Lung (tissue), 12 donors: Measurements from ENCODE around the gene MAP2. TPM values are rescaled to one million over a fixed set of nuclear protein-coding genes. Genes with fewer than 3 reads are reported as not detected.

Experiments used
- ATAC-seq: fragments of 200-7000 bp; cut with Tn5 transposase; one replicate; pipeline ENCODE4 v1.9.1; 2020; ENCODE audit warnings: moderate number of reproducible peaks; ENCODE audit not compliant: insufficient read depth, low FRiP score
- DNase-seq, 3 donors: peaks; one replicate each; pipeline ENCODE4 v3.0.0-alpha.2; 2013 to 2017
- H3K27ac ChIP-seq, 2 donors: one replicate each; pipeline ENCODE4 v1.5.1; 2013; ENCODE audit warnings: mild to moderate bottlenecking in 2 of 2, moderate library complexity in 2 of 2, control low read depth in 1 of 2, inconsistent platforms in 1 of 2, low read depth in 1 of 2, low read length in 1 of 2
- H3K27me3 ChIP-seq, 3 donors: one replicate each; pipeline ENCODE4 v1.5.1; 2013; ENCODE audit warnings: low read length in 2 of 3; ENCODE audit not compliant: control insufficient read depth in 3 of 3, insufficient read depth in 3 of 3
- H3K36me3 ChIP-seq, 4 donors: one replicate each; pipeline ENCODE4 v1.5.1; 2013; ENCODE audit warnings: low read length in 4 of 4, mild to moderate bottlenecking in 1 of 4, moderate library complexity in 1 of 4; ENCODE audit not compliant: control insufficient read depth in 4 of 4, insufficient read depth in 4 of 4
- H3K4me1 ChIP-seq, 5 donors: one replicate each; pipeline ENCODE4 v1.5.1; 2013; ENCODE audit warnings: low read length in 5 of 5, mild to moderate bottlenecking in 2 of 5, moderate library complexity in 1 of 5; ENCODE audit not compliant: control insufficient read depth in 5 of 5, insufficient read depth in 5 of 5
- H3K4me3 ChIP-seq: one replicate; pipeline ENCODE4 v1.5.1; 2013; ENCODE audit warnings: mild to moderate bottlenecking, control low read depth, moderate library complexity
- H3K9ac ChIP-seq, 2 donors: one replicate each; pipeline ENCODE4 v1.5.1; 2013; ENCODE audit warnings: low read length in 2 of 2, control low read depth in 1 of 2; ENCODE audit not compliant: insufficient read depth in 1 of 2
- H3K9me3 ChIP-seq, 4 donors: one replicate each; pipeline ENCODE4 v1.5.1; 2013; ENCODE audit warnings: low read length in 3 of 4, mild to moderate bottlenecking in 1 of 4, moderate library complexity in 1 of 4; ENCODE audit not compliant: control insufficient read depth in 4 of 4, insufficient read depth in 3 of 4
- WGBS, 2 donors: extraction: QIAGEN DNeasy Blood & Tissue Kit; methylation state at CpG; one replicate each; pipeline ENCODE4 v1.1.7; 2013; 5-methylcytosine and 5-hydroxymethylcytosine counted together
- polyA plus RNA-seq, 2 donors: library from polyadenylated mRNA; stranded (reverse); fragments of 200-250 nt; gene quantifications; one replicate each; pipeline ENCODE4 v1.2.1, GENCODE V29; 2013
- total RNA-seq, 2 donors: library from RNA; depleted of rRNA in 1 of 2; stranded (reverse); fragments of >200 nt in 1 of 2; gene quantifications; one replicate each; pipeline ENCODE4 v1.2.1, GENCODE V29; 2014 to 2021
- TF ChIP-seq, protein P1 (sequence below): IDR thresholded peaks from 2 replicates; pipeline ENCODE4 v1.5.1; 2012; ENCODE audit warnings: mild to moderate bottlenecking; ENCODE audit errors: control extremely low read depth, extremely low read depth
- donor health status: control.
- donor health status: control.
- donor health status: Bipolar disorder and iron deficiency.
- donor health status: healthy.
- donor health status: DM: yes; HTN: yes; CAD: no.

The MAP2 gene
- total and polyA plus RNA-seq, 4 donors: 6.5 to 18.7 (median 9.6) TPM

- no peak overlapping the region for H3K4me3 ChIP-seq
- H3K27ac ChIP-seq: no peak overlapping the region
- H3K9me3 ChIP-seq: no peaks in the 10 kb centered on the region
- TF ChIP-seq, protein P1, sequence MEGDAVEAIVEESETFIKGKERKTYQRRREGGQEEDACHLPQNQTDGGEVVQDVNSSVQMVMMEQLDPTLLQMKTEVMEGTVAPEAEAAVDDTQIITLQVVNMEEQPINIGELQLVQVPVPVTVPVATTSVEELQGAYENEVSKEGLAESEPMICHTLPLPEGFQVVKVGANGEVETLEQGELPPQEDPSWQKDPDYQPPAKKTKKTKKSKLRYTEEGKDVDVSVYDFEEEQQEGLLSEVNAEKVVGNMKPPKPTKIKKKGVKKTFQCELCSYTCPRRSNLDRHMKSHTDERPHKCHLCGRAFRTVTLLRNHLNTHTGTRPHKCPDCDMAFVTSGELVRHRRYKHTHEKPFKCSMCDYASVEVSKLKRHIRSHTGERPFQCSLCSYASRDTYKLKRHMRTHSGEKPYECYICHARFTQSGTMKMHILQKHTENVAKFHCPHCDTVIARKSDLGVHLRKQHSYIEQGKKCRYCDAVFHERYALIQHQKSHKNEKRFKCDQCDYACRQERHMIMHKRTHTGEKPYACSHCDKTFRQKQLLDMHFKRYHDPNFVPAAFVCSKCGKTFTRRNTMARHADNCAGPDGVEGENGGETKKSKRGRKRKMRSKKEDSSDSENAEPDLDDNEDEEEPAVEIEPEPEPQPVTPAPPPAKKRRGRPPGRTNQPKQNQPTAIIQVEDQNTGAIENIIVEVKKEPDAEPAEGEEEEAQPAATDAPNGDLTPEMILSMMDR: no peak
- no peaks in the 10 kb centered on the region for H3K36me3 ChIP-seq
- no peaks in the 10 kb centered on the region for H3K4me1 ChIP-seq
- no peaks in the 10 kb centered on the region for H3K27me3 ChIP-seq
- ATAC-seq (no peak), DNase-seq (no peak)
- H3K9ac ChIP-seq: no peak overlapping the region
These were observed 95.4 kb downstream of the MAP2 start for GRCh38 chr2:209519271-209519670.

DNA sequence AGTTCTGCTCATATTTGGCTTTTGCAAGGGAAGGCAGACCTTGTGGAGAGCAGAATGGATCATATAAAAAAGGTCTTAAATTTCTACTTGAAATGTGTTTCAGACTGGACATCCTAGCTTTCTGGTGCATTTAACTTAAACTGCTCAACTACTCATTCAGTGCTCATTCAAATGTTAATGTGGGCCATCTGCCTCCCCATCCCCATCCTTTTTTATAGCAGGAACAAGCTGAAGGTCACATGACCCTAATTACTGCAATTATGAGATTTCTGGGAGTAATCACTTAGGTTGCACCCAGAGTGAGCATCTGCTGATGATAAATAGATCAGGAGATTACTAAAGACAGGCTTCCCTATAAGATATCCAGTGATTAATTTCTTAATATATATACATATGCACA lies 96.1 kb downstream of the MAP2 start:
- ATAC-seq: no peak
- DNase-seq: no peak
- no peak overlapping the region for H3K4me3 ChIP-seq
- no peaks in the 10 kb centered on the region for H3K36me3 ChIP-seq
- H3K9me3 ChIP-seq: no peaks in the 10 kb centered on the region
- TF ChIP-seq, protein P1: no peak
- H3K4me1 ChIP-seq: no peaks in the 10 kb centered on the region
- no peaks in the 10 kb centered on the region for H3K27me3 ChIP-seq
- no peak overlapping the region for H3K9ac ChIP-seq
- H3K27ac ChIP-seq: no peak overlapping the region

DNA sequence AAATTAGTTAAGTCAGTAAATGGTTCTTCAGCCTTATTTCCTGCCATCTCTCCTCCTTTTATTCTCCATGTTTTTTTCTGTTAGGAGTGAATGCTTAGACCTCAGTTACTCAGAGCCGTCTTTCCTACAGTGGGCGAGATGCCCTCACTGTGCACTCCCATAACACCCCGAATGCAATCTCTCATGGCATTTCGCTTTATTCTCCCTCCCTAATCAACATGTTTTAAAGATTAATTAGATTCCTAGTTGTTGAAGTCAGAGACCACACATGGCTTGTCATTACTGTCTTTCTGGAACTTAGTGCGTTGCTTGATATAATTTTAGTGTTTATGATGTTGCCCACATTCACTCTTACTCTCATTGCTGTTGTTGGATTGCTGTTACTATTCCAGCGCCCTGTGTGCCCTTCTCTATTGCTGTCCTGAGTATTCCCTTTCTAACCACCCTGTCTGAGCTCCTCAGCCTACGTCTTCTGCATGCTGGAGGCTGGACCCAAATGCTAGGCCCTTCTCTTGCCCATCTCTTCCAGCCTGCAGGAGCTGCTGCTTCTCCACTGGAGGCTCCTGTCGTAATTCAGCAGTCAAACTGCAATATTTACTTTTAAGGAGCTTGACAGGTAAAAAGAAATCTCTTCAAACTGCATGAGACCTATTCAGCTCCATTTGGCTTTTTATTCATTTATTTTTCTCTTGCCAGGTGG lies 99.3 kb downstream of the MAP2 start:
- Histone ChIP-seq H3K27me3 (no peaks in the 10 kb centered on the region), H3K4me3 (no peak overlapping the region), H3K9ac (no peak overlapping the region), H3K36me3 (no peaks in the 10 kb centered on the region), H3K9me3 (no peaks in the 10 kb centered on the region), H3K27ac (no peak overlapping the region), H3K4me1 (peaks cover 0 to 10% (median 0%) of the 10 kb centered on the region in 5 donors)
- 92 to 93% methylated on average over 8 of the region's 8 CpGs for WGBS, 2 donors
- DNase-seq (no peak), ATAC-seq (no peak)
- TF ChIP-seq, protein P1: no peak

DNA sequence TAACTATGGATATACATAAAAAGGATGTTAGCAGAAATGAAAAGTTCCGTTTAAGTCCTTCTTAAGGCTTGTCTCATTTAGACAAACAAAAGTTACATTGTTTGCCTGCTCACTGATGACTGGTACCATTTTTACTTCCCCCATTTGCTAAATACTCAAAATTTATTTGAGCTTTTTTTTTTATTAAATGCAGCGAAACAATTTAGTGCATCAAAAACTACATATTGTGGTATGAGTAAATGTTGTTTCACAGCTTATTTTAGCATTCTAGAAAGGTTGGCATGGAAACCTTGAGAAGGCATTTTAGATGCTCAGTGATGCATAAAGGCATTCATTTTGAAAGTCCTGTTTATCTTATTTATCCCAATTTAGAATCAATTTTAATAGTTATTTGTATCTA lies 100.0 kb downstream of the MAP2 start:
- TF ChIP-seq, protein P1: no peak
- no peak for ATAC-seq
- WGBS, 2 donors: 79 to 92% methylated on average over 2 of the region's 2 CpGs

More for the DNA sequence above, 100.0 kb downstream of the MAP2 start:
- H3K36me3 ChIP-seq: no peaks in the 10 kb centered on the region
- DNase-seq: no peak
- no peak overlapping the region for H3K9ac ChIP-seq
- H3K27me3 ChIP-seq: no peaks in the 10 kb centered on the region
- H3K4me3 ChIP-seq: no peak overlapping the region
- H3K4me1 ChIP-seq: peaks cover 0 to 10% (median 0%) of the 10 kb centered on the region in 5 donors
- H3K9me3 ChIP-seq: no peaks in the 10 kb centered on the region
- no peak overlapping the region for H3K27ac ChIP-seq
